ENCODE results near the gene UGT8. TPM values are rescaled to one million over a fixed set of nuclear protein-coding genes. Genes with fewer than 3 reads are reported as not detected.

Gene UGT8
- total RNA-seq, 2 donors from 2014 or later = 4.8 to 10.4 TPM

GRCh38 chr4:114603497-114603896 lies 4.9 kb downstream of the UGT8 start:
- H3K27me3 Mint-ChIP-seq (ENCODE audit: insufficient read depth) = peaks cover 19% of the 10 kb centered on the region
- no peaks in the 10 kb centered on the region for H3K36me3 ChIP-seq (ENCODE audit: control insufficient read depth, insufficient read depth, low read length)
- H3K9me3 Mint-ChIP-seq = no peaks in the 10 kb centered on the region
- TF ChIP-seq, protein P1, sequence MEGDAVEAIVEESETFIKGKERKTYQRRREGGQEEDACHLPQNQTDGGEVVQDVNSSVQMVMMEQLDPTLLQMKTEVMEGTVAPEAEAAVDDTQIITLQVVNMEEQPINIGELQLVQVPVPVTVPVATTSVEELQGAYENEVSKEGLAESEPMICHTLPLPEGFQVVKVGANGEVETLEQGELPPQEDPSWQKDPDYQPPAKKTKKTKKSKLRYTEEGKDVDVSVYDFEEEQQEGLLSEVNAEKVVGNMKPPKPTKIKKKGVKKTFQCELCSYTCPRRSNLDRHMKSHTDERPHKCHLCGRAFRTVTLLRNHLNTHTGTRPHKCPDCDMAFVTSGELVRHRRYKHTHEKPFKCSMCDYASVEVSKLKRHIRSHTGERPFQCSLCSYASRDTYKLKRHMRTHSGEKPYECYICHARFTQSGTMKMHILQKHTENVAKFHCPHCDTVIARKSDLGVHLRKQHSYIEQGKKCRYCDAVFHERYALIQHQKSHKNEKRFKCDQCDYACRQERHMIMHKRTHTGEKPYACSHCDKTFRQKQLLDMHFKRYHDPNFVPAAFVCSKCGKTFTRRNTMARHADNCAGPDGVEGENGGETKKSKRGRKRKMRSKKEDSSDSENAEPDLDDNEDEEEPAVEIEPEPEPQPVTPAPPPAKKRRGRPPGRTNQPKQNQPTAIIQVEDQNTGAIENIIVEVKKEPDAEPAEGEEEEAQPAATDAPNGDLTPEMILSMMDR (conservative IDR thresholded peaks at IDR 0.05) = no peak
- no peaks in the 10 kb centered on the region for H3K36me3 Mint-ChIP-seq (ENCODE audit: low read depth)
- peaks cover 19% of the 10 kb centered on the region for H3K27me3 ChIP-seq (ENCODE audit: control insufficient read depth, insufficient read depth, low read length, poor library complexity, severe bottlenecking)
- DNase-seq = no peak
- H3K9ac ChIP-seq (ENCODE audit: extremely low read depth, low read length, poor library complexity, severe bottlenecking) = no peak overlapping the region
- H3K4me1 Mint-ChIP-seq = peaks cover 7% of the 10 kb centered on the region
- H3K4me3 Mint-ChIP-seq = no peak overlapping the region
- H3K4me3 ChIP-seq (ENCODE audit: low read length) = no peak overlapping the region
- no peak overlapping the region for H3K27ac Mint-ChIP-seq
- no peaks in the 10 kb centered on the region for H3K9me3 ChIP-seq (ENCODE audit: control insufficient read depth, low read length)
- 75 to 88% methylated on average over 2 to 5 of the region's 5 CpGs for WGBS, 2 experiments (ENCODE audit: insufficient coverage in 1 of 2, insufficient read length in 1 of 2)
- H3K27ac ChIP-seq (ENCODE audit: low read depth, low read length) = no peak overlapping the region
- no peaks in the 10 kb centered on the region for H3K4me1 ChIP-seq (ENCODE audit: control insufficient read depth, insufficient read depth, low read length)

DNA sequence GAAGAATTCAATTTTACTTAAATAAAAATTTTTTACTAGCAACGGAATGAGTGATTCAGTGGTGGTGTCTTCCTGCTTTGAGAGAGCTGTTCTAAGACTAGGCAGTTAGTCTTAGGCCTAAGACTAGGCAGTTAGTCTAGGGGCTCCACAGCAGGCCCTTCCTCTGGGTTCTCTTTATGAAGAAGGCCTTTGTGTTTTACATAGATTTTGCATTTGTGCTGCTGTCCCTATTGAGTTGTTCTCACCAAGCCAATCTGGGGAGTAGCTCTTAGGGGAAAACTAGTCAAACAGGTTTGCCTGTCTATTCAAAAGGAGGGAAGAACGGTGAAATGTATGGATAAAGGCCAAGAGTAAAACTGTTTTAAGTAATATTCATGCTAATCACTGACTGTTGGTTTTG lies 7.6 kb downstream of the UGT8 start:
- no peak for DNase-seq
- Histone ChIP-seq H3K9ac (ENCODE audit: extremely low read depth, low read length, poor library complexity, severe bottlenecking) (no peak overlapping the region), H3K4me1 (ENCODE audit: control insufficient read depth, insufficient read depth, low read length) (no peaks in the 10 kb centered on the region), H3K27me3 (ENCODE audit: control insufficient read depth, insufficient read depth, low read length, poor library complexity, severe bottlenecking) (no peaks in the 10 kb centered on the region), H3K36me3 (ENCODE audit: control insufficient read depth, insufficient read depth, low read length) (no peaks in the 10 kb centered on the region), H3K4me3 (ENCODE audit: low read length) (no peak overlapping the region), H3K9me3 (ENCODE audit: control insufficient read depth, low read length) (no peaks in the 10 kb centered on the region), H3K27ac (ENCODE audit: low read depth, low read length) (no peak overlapping the region)
- H3K4me1 Mint-ChIP-seq = peaks cover 2% of the 10 kb centered on the region
- H3K4me3 Mint-ChIP-seq = no peak overlapping the region
- TF ChIP-seq, protein P1 (conservative IDR thresholded peaks at IDR 0.05) = no peak
- no peak overlapping the region for H3K27ac Mint-ChIP-seq
- no peaks in the 10 kb centered on the region for H3K36me3 Mint-ChIP-seq (ENCODE audit: low read depth)
- 64 to 89% methylated on average over 1 to 2 of the region's 2 CpGs for WGBS, 2 experiments (ENCODE audit: insufficient coverage in 1 of 2, insufficient read length in 1 of 2)
- no peaks in the 10 kb centered on the region for H3K9me3 Mint-ChIP-seq
- H3K27me3 Mint-ChIP-seq (ENCODE audit: insufficient read depth) = no peaks in the 10 kb centered on the region

- H3K4me3 ChIP-seq (ENCODE audit: low read length) = no peak overlapping the region
- TF ChIP-seq, protein P1 (conservative IDR thresholded peaks at IDR 0.05) = no peak
- DNase-seq = no peak
- Mint-ChIP-seq H3K27ac (no peak overlapping the region), H3K4me1 (peaks cover 2% of the 10 kb centered on the region), H3K4me3 (no peak overlapping the region), H3K27me3 (ENCODE audit: insufficient read depth) (no peaks in the 10 kb centered on the region), H3K9me3 (no peaks in the 10 kb centered on the region), H3K36me3 (ENCODE audit: low read depth) (no peaks in the 10 kb centered on the region)
- H3K27ac ChIP-seq (ENCODE audit: low read depth, low read length) = no peak overlapping the region
- H3K4me1 ChIP-seq (ENCODE audit: control insufficient read depth, insufficient read depth, low read length) = no peaks in the 10 kb centered on the region
- H3K36me3 ChIP-seq (ENCODE audit: control insufficient read depth, insufficient read depth, low read length) = no peaks in the 10 kb centered on the region
- no peaks in the 10 kb centered on the region for H3K27me3 ChIP-seq (ENCODE audit: control insufficient read depth, insufficient read depth, low read length, poor library complexity, severe bottlenecking)
- no peak overlapping the region for H3K9ac ChIP-seq (ENCODE audit: extremely low read depth, low read length, poor library complexity, severe bottlenecking)
- H3K9me3 ChIP-seq (ENCODE audit: control insufficient read depth, low read length) = no peaks in the 10 kb centered on the region
Measured at GRCh38 chr4:114607056-114607455, 8.4 kb downstream of the UGT8 start.

Measured in endodermal cell (in vitro differentiated cells).